NCI-H345 treated with DMSO at 0.1 percent for 48 hours (cell line): Measurements from ENCODE around the gene DUSP3.

ENCODE experiments used
- DNase-seq: peaks from one replicate; lab custom pipeline; 2025; ENCODE audit not compliant: unreplicated experiment; lab: John Stamatoyannopoulos, UW

The DUSP3 gene

GRCh38 chr17:43769426-43769825 lies 9.4 kb downstream of the DUSP3 start:
- DNase-seq, result no peak

GRCh38 chr17:43768943-43769342 lies 9.8 kb downstream of the DUSP3 start:
- DNase-seq, result no peak

GRCh38 chr17:43768382-43768781 lies 10.4 kb downstream of the DUSP3 start:
- DNase-seq, result no peak

GRCh38 chr17:43767713-43768059 lies 11.1 kb downstream of the DUSP3 start:
- DNase-seq, result no peak

GRCh38 chr17:43767053-43767712 lies 11.6 kb downstream of the DUSP3 start:
- no peak for DNase-seq

GRCh38 chr17:43766413-43767052 lies 12.2 kb downstream of the DUSP3 start:
- peak; percentile 18 for DNase-seq

- peak; percentile 80 for DNase-seq
These were observed 18.4 kb downstream of the DUSP3 start for GRCh38 chr17:43760254-43760852.

GRCh38 chr17:43759836-43760235 lies 18.9 kb downstream of the DUSP3 start:
- no peak for DNase-seq

GRCh38 chr17:43758497-43759174 lies 20.1 kb downstream of the DUSP3 start, which contains the start of gene SOST:
TSS of gene SOST (minus strand) at chr17:43758791. CDS start at chr17:43758741, 50 bp downstream.
- DNase-seq, result no peak

- DNase-seq, result no peak
These were observed 20.7 kb downstream of the DUSP3 start for GRCh38 chr17:43758086-43758485.

GRCh38 chr17:43757171-43757660 lies 21.6 kb downstream of the DUSP3 start:
- DNase-seq, result no peak

GRCh38 chr17:43756201-43756600 lies 22.6 kb downstream of the DUSP3 start:
- DNase-seq, result no peak

GRCh38 chr17:43755389-43755875 lies 23.3 kb downstream of the DUSP3 start:
- DNase-seq, result no peak

- no peak for DNase-seq
These were observed 23.8 kb downstream of the DUSP3 start for GRCh38 chr17:43754947-43755346.

- DNase-seq, result no peak
These were observed 25.2 kb downstream of the DUSP3 start for GRCh38 chr17:43753493-43754129.

- no peak for DNase-seq
These were observed 28.6 kb downstream of the DUSP3 start for GRCh38 chr17:43750153-43750552.

GRCh38 chr17:43745541-43745940 lies 33.2 kb downstream of the DUSP3 start:
- no peak for DNase-seq

GRCh38 chr17:43741636-43742035 lies 37.1 kb downstream of the DUSP3 start:
- DNase-seq, result no peak

- DNase-seq, result no peak
These were observed 38.2 kb downstream of the DUSP3 start for GRCh38 chr17:43740541-43740940.

GRCh38 chr17:43737722-43738121 lies 41.1 kb downstream of the DUSP3 start:
- DNase-seq, result no peak

GRCh38 chr17:43736389-43736788 lies 42.4 kb downstream of the DUSP3 start:
- no peak for DNase-seq
